Esophagus squamous epithelium (tissue), 4 donors: ENCODE measurements around the gene OR8B3.

ENCODE experiments used
- CTCF ChIP-seq, 6 experiments: fragments of 450-650 bp in 4 of 6; fragments of 200-600 bp in 2 of 6; sonication (generic) in 2 of 6; IDR thresholded peaks; one replicate each; pipeline ENCODE4 v1.5.1; 2016 to 2019; ENCODE audit warnings: antibody characterized with exemption in 6 of 6, mild to moderate bottlenecking in 4 of 6, moderate library complexity in 4 of 6
- POLR2A ChIP-seq, 4 donors: fragments of 450-650 bp; IDR thresholded peaks; one replicate each; pipeline ENCODE4 v1.6.1; 2017; ENCODE audit warnings: antibody characterized with exemption in 4 of 4, mild to moderate bottlenecking in 4 of 4, moderate library complexity in 3 of 4

- TF ChIP-seq CTCF (IDR thresholded peaks at IDR 0.05) (no peak), POLR2A (IDR thresholded peaks at IDR 0.05) (no peak)
These were observed 25.6 kb upstream of the OR8B3 start, which contains the start of gene OR8B4 for GRCh38 chr11:124424384-124424921.
